AG04450 (cell line): ENCODE results near the gene TP53INP2. TPM values are rescaled to one million over a fixed set of nuclear protein-coding genes. Genes with fewer than 3 reads are reported as not detected.
"Not testable (repeated sequence)": the region's sequence is repeated elsewhere in the genome, so short reads cannot be mapped to it uniquely, and the experiment has no call there.

Experiments
- CTCF ChIA-PET: fragments of 300-600, 350-600 bp; formaldehyde crosslinking; extraction: SDS; loops from one replicate; lab custom pipeline; 2022; ENCODE audit warnings: antibody characterized with exemption, inconsistent platforms; lab: Charles Lee
- POLR2A ChIA-PET: fragments of 350-600 bp; formaldehyde crosslinking; extraction: SDS; loops from one replicate; lab custom pipeline; 2021; ENCODE audit warnings: antibody characterized with exemption, inconsistent platforms; lab: Yijun Ruan, JAX
- DNase-seq: peaks from one replicate; pipeline ENCODE4 v3.0.0-alpha.2; 2011; ENCODE audit warnings: low read depth, low spot score
- H3K27ac ChIP-seq: one replicate; pipeline ENCODE4 v1.5.1; 2012; ENCODE audit warnings: low read depth, low read length, control low read depth
- H3K27me3 ChIP-seq: one replicate; pipeline ENCODE4 v1.6.0; 2012; ENCODE audit warnings: low read length; ENCODE audit not compliant: control insufficient read depth, insufficient read depth
- H3K4me3 ChIP-seq: 2 replicates; pipeline ENCODE4 v1.5.1; 2011; ENCODE audit warnings: mild to moderate bottlenecking, low read depth, low read length, control low read depth
- H3K9me3 ChIP-seq: 2 replicates; pipeline ENCODE4 v1.5.1; 2012; ENCODE audit warnings: low read length; ENCODE audit not compliant: control insufficient read depth, insufficient read depth
- CTCF ChIP-seq: IDR thresholded peaks from 2 replicates; pipeline ENCODE4 v1.5.1; 2011; ENCODE audit warnings: low read depth, low read length, control low read depth, inconsistent platforms
- polyA plus RNA-seq: library from polyadenylated mRNA; depleted of rRNA; stranded (reverse); fragments of >200 nt; gene quantifications from 2 replicates; pipeline ENCODE4 v1.2.3, GENCODE V29; 2011

TP53INP2 gene
- polyA plus RNA-seq, 1 experiment, result 5.9 TPM

- Histone ChIP-seq H3K27ac (no peak overlapping the region), H3K27me3 (no peaks in the 10 kb centered on the region), H3K4me3 (no peak overlapping the region), H3K9me3 (no peaks in the 10 kb centered on the region)
- no peak for TF ChIP-seq CTCF
- ChIA-PET POLR2A (no interaction called here), CTCF (interaction anchor here (0.7 kb wide), 1 partner anchor 428 kb away, joined by 4 read pairs; no protein-coding TSS in a partner anchor)
- no peak for DNase-seq
These were observed 12.7 kb downstream of the TP53INP2 start for GRCh38 chr20:34716921-34717229.

GRCh38 chr20:34717230-34718095 is 13.3 kb downstream of the TP53INP2 start:
- Histone ChIP-seq H3K27me3 (no peaks in the 10 kb centered on the region), H3K9me3 (no peaks in the 10 kb centered on the region), H3K4me3 (no peak overlapping the region), H3K27ac (no peak overlapping the region)
- no peak for DNase-seq
- no peak for TF ChIP-seq CTCF
- POLR2A ChIA-PET, result no interaction called here
- CTCF ChIA-PET, result interaction anchor here (0.7 kb wide), 1 partner anchor 427 kb away, joined by 4 read pairs; no protein-coding TSS in a partner anchor

- H3K27me3 ChIP-seq, H3K4me3 ChIP-seq, H3K9me3 ChIP-seq, DNase-seq, H3K27ac ChIP-seq, POLR2A ChIA-PET: not testable (repeated sequence)
- CTCF ChIA-PET, result interaction anchor here (0.6 to 1.5 kb wide), 3 partner anchors 11 to 406 kb away, joined by 3 to 6 read pairs (median 3); no protein-coding TSS in a partner anchor
These were observed 15.3 kb downstream of the TP53INP2 start for GRCh38 chr20:34719242-34720017.

- no peaks in the 10 kb centered on the region for H3K9me3 ChIP-seq
- H3K4me3 ChIP-seq, result no peak overlapping the region
- H3K27me3 ChIP-seq, result no peaks in the 10 kb centered on the region
- TF ChIP-seq CTCF, result no peak
- no peak overlapping the region for H3K27ac ChIP-seq
- POLR2A ChIA-PET, result no interaction called here
- CTCF ChIA-PET, result interaction anchor here (0.5 to 1.5 kb wide), 4 partner anchors 12 to 528 kb away, joined by 3 to 6 read pairs (median 4); no protein-coding TSS in a partner anchor
- DNase-seq, result no peak
These were observed 16.1 kb downstream of the TP53INP2 start for GRCh38 chr20:34720266-34720665.

GRCh38 chr20:34722560-34722959 is 18.4 kb downstream of the TP53INP2 start:
- H3K9me3 ChIP-seq, DNase-seq, H3K27me3 ChIP-seq, H3K27ac ChIP-seq, POLR2A ChIA-PET, CTCF ChIA-PET, H3K4me3 ChIP-seq: not testable (repeated sequence)
